ENCODE results near the gene TBXA2R. TPM values are rescaled to one million over a fixed set of nuclear protein-coding genes. Genes with fewer than 3 reads are reported as not detected.

The TBXA2R gene
- total and polyA plus RNA-seq, 2 of the 8 experiments (the other 6 are each of a cell fraction or from before 2014, with no cell fraction given) = 0.39 to 0.50 TPM

DNA sequence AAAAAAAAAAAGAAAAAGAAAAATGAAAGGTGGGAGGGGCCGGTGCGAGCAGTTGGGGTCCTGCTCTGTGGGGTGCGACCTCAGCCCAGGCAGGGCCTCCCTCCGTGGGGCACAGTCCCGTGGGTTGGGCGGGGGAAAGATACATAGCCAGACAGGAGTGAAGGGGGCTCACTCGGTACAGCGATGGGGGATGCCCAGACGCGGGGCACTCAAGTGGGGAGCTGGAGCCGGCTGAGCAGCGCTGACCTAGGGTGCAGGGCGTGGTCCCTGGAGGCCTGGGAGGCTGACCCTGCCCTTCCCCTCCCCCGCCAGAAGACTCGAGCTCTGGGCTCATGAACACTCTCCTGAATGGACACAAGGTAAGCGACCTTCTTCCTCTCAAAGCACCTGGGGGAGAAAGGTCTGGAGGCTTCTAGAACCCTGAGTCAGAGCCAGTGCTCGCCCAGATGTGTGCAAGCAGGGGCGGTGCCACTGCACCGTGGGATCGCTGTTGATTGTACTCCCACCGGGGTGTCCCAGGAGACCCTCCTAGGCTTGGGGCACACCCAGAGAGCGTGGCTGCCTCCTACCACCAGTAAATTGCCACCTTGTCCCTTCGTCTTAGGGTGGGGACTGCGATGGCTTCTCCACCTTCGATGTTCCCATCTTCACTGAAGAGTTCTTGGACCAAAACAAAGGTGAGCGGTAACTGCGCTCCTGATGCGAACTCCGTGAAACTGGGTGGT lies 30.6 kb downstream of the TBXA2R start (continued):
- TF ChIP-seq BRCA1 (IDR thresholded peaks at IDR 0.05; ENCODE audit: low read depth, low read length) = no peak
- TF ChIP-seq, protein P1, sequence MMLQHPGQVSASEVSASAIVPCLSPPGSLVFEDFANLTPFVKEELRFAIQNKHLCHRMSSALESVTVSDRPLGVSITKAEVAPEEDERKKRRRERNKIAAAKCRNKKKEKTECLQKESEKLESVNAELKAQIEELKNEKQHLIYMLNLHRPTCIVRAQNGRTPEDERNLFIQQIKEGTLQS (IDR thresholded peaks at IDR 0.05; ENCODE audit: insufficient read depth, low read depth, low read length) = no peak
- no peak for TF ChIP-seq SAP30 (IDR thresholded peaks at IDR 0.05; ENCODE audit: insufficient read depth, insufficient replicate concordance, low read length)
- no peak for TF ChIP-seq GTF2F1 (IDR thresholded peaks at IDR 0.05; ENCODE audit: borderline replicate concordance, low read depth, low read length)
- TF ChIP-seq CHD2 (IDR thresholded peaks at IDR 0.05; ENCODE audit: low read length) = no peak
- no peak for TF ChIP-seq RFX5 (IDR thresholded peaks at IDR 0.05; ENCODE audit: borderline replicate concordance, low read depth, low read length)
